ENCODE data around the gene NDUFAF2.

The NDUFAF2 gene

GRCh38 chr5:61009907-61010306, 64.9 kb downstream of the NDUFAF2 start:
- DNase-seq (ENCODE audit: low spot score) = no peak
- H3K27ac ChIP-seq = no peak overlapping the region
- ChIA-PET CTCF (interaction anchor here (0.9 kb wide), 1 partner anchor 322 kb away, joined by 3 read pairs; no protein-coding TSS in a partner anchor), POLR2A (ENCODE audit: low non-redundant PET) (no interaction called here)
- TF ChIP-seq CTCF (conservative IDR thresholded peaks at IDR 0.05; ENCODE audit: low read depth) = no peak

GRCh38 chr5:61010467-61011454, 65.8 kb downstream of the NDUFAF2 start:
- no peak for TF ChIP-seq CTCF (conservative IDR thresholded peaks at IDR 0.05; ENCODE audit: low read depth)
- no peak for DNase-seq (ENCODE audit: low spot score)
- ChIA-PET POLR2A (ENCODE audit: low non-redundant PET) (no interaction called here), CTCF (no interaction called here)
- no peak overlapping the region for H3K27ac ChIP-seq

GRCh38 chr5:61018062-61018461, 73.1 kb downstream of the NDUFAF2 start:
- POLR2A ChIA-PET (ENCODE audit: low non-redundant PET) = no interaction called here
- no peak for DNase-seq (ENCODE audit: low spot score)
- TF ChIP-seq CTCF (conservative IDR thresholded peaks at IDR 0.05; ENCODE audit: low read depth) = no peak
- no peak overlapping the region for H3K27ac ChIP-seq
- CTCF ChIA-PET = no interaction called here

- no peak for DNase-seq (ENCODE audit: low spot score)
- CTCF ChIA-PET = interaction anchor here (0.9 kb wide), 1 partner anchor 11 kb away, joined by 4 read pairs; no protein-coding TSS in a partner anchor
- H3K27ac ChIP-seq = no peak overlapping the region
- POLR2A ChIA-PET (ENCODE audit: low non-redundant PET) = no interaction called here
- TF ChIP-seq CTCF (conservative IDR thresholded peaks at IDR 0.05; ENCODE audit: low read depth) = no peak
Observed at GRCh38 chr5:61019642-61020041, 74.6 kb downstream of the NDUFAF2 start.

DNA sequence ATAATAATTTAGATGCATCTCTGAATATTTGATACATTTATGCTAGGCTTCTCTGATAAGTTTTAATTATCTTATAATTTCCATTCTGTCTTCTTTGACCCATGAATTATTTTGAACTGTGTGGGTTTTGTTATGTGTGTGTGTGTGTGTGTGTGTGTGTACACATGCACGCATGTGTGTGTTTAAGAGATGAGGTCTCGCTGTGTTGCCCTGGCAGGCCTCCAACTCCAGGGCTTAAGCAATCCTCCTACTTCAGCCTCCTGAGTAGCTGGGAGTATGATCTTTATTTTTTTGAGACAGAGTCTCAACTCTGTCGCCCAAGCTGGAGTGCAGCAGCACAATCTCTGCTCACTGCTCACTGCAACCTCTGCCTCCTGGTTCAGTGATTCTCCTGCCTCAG, 75.4 kb downstream of the NDUFAF2 start:
- CTCF ChIA-PET = no interaction called here

DNA sequence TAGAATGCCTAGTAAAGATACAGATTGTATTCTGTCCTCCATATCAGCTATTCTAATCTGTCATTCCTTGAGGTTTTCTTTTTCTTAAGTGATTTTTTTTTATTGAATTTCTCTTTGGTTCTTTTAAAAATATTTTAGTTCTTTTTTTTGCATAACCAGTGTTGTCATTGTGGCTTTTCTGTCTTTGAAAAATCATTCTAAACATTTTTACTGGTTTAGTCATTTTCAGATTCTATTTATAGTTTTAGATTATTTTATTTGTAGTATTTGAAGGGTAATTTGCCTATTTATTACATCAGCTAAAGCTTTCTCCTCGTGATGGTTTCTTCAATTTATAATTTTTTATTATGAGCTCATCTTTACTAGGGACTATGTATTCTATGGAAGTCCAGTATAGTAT, 78.1 kb downstream of the NDUFAF2 start:
- H3K27ac ChIP-seq = no peak overlapping the region
- CTCF ChIA-PET = interaction anchor here (0.7 kb wide), 1 partner anchor 504 kb away, joined by 6 read pairs; no protein-coding TSS in a partner anchor
- POLR2A ChIA-PET (ENCODE audit: low non-redundant PET) = no interaction called here
- DNase-seq (ENCODE audit: low spot score) = no peak
- no peak for TF ChIP-seq CTCF (conservative IDR thresholded peaks at IDR 0.05; ENCODE audit: low read depth)

More for the DNA sequence above, 75.4 kb downstream of the NDUFAF2 start:
- DNase-seq (ENCODE audit: low spot score) = no peak
- H3K27ac ChIP-seq = no peak overlapping the region
- POLR2A ChIA-PET (ENCODE audit: low non-redundant PET) = no interaction called here
- TF ChIP-seq CTCF (conservative IDR thresholded peaks at IDR 0.05; ENCODE audit: low read depth) = no peak

Measured in RWPE1 (cell line).